Bronchial epithelial cell (primary cell): ENCODE data around the gene ADAMTSL2. TPM values are rescaled to one million over a fixed set of nuclear protein-coding genes. Genes with fewer than 3 reads are reported as not detected.

Source experiments
- DNase-seq: peaks from one replicate; pipeline ENCODE4 v3.0.0-alpha.2; 2010; ENCODE audit warnings: low read depth
- FAIRE-seq: peaks from 2 replicates; lab custom pipeline; 2011; peaks lifted over from hg19 to GRCh38; lab: Jason Lieb, UNC
- H3K27me3 ChIP-seq: 2 replicates; pipeline ENCODE4 v1.5.1; 2011; ENCODE audit warnings: low read length; ENCODE audit not compliant: control insufficient read depth, insufficient read depth
- H3K36me3 ChIP-seq: 2 replicates; pipeline ENCODE4 v1.5.1; 2011; ENCODE audit warnings: low read length; ENCODE audit not compliant: control insufficient read depth, insufficient read depth
- H3K4me3 ChIP-seq: 2 replicates; pipeline ENCODE4 v1.5.1; 2011; ENCODE audit warnings: mild to moderate bottlenecking, low read depth, low read length, control low read depth
- total RNA-seq: library from RNA; depleted of rRNA; stranded (reverse); fragments of >200 nt; gene quantifications from 2 replicates; pipeline ENCODE4 v1.2.1, GENCODE V29; 2014
- TF ChIP-seq, protein P1 (sequence below): IDR thresholded peaks from 2 replicates; pipeline ENCODE4 v1.5.1; 2011; ENCODE audit warnings: mild to moderate bottlenecking, moderate library complexity, low read length, control low read depth, inconsistent platforms; ENCODE audit not compliant: insufficient read depth, severe bottlenecking

The ADAMTSL2 gene
- total RNA-seq, 1 donor from 2014 or later = not detected

DNA sequence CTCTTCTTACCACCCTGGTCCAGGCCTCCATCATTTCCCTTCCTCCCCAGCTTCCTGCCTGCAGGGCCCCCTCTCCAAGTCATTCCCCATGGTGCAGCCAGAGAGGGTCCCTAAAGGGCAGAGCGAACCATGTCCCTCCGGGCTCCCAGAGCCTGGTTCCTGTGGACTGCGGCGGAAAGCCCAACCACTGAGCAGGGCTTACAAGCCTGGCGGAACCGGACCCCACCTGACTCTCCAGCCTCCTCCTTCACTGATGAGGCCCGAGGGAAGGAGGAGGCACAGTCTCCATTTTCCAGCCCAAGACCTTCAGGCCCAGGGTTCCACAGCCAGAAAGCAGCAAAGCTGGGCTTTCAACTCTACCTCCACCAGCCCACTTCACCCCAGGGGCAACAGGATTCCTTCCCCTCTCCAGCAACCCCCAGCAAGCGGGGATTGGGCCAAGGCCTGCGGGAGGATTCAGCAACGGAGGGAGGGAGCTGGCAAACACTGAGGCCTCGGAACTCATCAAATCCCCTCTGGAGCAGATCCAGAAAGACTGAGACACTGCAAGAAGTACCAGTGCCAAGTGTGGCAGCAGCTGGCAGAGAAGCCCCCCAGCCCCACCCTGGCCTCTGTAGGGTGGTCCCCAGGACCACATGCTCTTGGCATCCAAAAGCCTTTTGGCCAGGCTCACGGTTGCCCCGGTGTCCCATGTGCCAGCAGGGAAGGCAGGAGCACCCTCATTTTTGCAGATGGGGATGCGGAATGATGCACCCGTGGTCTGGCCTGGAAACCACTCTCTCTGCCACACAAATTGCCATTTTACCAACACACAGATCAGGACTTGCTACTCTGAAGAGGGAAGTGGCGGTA lies 71.6 kb downstream of the ADAMTSL2 start:
- DNase-seq (no peak), FAIRE-seq (no peak)
- Histone ChIP-seq H3K36me3 (no peaks in the 10 kb centered on the region), H3K27me3 (peaks cover 13% of the 10 kb centered on the region), H3K4me3 (no peak overlapping the region)
- TF ChIP-seq, protein P1, sequence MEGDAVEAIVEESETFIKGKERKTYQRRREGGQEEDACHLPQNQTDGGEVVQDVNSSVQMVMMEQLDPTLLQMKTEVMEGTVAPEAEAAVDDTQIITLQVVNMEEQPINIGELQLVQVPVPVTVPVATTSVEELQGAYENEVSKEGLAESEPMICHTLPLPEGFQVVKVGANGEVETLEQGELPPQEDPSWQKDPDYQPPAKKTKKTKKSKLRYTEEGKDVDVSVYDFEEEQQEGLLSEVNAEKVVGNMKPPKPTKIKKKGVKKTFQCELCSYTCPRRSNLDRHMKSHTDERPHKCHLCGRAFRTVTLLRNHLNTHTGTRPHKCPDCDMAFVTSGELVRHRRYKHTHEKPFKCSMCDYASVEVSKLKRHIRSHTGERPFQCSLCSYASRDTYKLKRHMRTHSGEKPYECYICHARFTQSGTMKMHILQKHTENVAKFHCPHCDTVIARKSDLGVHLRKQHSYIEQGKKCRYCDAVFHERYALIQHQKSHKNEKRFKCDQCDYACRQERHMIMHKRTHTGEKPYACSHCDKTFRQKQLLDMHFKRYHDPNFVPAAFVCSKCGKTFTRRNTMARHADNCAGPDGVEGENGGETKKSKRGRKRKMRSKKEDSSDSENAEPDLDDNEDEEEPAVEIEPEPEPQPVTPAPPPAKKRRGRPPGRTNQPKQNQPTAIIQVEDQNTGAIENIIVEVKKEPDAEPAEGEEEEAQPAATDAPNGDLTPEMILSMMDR = no peak

DNA sequence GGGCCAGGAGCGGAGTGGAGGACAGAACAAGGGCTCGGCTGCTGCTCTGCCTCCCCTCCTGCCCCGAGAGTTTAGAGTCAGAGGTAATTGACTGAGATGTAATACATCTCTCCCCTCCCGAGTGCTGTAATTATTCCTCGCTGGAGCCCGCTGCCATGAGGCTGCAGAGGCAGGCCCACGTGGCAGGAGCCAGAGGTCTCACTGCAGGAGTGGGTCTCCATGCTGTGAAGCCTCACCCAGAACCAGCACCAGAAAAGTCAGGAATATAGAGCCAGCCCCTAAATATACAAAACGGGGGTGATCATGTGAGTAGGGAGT lies 72.2 kb downstream of the ADAMTSL2 start:
- FAIRE-seq (no peak), DNase-seq (no peak)
- TF ChIP-seq, protein P1 = no peak
- Histone ChIP-seq H3K27me3 (peaks cover 13% of the 10 kb centered on the region), H3K4me3 (no peak overlapping the region), H3K36me3 (no peaks in the 10 kb centered on the region)

DNA sequence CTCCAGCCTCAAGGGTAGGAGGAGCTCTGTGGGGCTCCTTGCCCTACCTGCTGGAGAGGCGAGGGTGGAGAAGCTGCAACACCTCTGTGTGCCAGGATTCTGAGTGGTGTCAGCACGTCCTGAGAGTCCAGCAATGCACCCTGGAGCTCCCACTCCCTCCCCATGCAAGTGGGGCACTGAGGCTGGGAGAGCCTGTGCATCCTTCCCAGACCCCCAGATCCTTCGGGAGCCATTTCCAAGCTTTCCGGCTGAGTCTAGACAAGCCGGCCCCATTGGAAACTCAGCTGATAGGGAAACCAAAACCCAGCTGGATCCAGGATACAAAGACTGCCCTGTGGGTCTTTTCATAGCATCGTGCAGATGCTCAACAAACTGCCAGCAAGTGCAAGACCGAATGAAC lies 72.9 kb downstream of the ADAMTSL2 start:
- peaks cover 13% of the 10 kb centered on the region for H3K27me3 ChIP-seq
- H3K36me3 ChIP-seq = no peaks in the 10 kb centered on the region
- DNase-seq (no peak), FAIRE-seq (no peak)
- TF ChIP-seq, protein P1 = no peak
- H3K4me3 ChIP-seq = no peak overlapping the region

DNA sequence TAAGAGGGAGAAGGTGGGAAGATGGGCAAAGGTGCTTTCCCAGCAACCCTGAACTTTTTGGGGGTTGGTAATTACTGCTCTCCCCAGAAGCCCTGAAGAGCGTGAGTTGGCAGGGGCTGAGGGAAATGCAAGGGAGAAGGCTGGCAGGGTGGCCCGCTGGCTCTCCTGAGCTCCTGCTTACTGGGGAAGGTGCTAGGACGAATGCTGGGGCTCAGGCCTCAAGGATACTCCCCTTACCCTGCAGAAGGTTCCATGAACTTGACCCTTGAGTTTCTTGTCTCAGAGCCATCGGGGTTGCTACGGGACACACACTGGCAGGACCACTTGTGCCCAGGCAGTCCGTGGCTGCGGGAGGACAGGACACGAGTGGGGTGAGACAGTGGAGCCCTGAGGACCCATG lies 73.5 kb downstream of the ADAMTSL2 start:
- Histone ChIP-seq H3K36me3 (no peaks in the 10 kb centered on the region), H3K27me3 (peaks cover 13% of the 10 kb centered on the region), H3K4me3 (no peak overlapping the region)
- TF ChIP-seq, protein P1 = no peak
- DNase-seq = no peak
- no peak for FAIRE-seq

DNA sequence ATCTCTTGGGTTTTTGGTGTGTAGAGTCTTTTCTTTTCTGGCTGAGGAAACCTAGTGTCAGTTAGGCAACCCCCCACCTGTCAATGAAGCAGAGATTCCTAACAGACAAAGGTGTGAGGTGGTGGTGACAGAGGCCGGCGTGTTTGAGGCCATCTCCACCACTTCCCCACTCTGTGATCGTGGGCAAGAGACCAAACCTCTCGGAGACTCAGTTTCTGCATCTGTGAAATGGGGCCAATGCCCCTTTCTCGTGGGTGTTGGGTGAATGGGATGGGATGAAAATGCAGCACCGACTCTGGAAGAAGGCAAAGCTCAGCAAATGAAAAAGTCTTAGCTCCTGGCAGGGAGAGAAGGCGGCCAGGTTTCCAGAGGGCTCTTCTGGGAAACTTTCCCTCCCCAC lies 73.9 kb downstream of the ADAMTSL2 start:
- no peaks in the 10 kb centered on the region for H3K36me3 ChIP-seq
- DNase-seq (no peak), FAIRE-seq (no peak)
- H3K4me3 ChIP-seq = no peak overlapping the region
- peaks cover 13% of the 10 kb centered on the region for H3K27me3 ChIP-seq
- TF ChIP-seq, protein P1 = no peak
